ENCODE data around the gene PROX2. TPM values are rescaled to one million over a fixed set of nuclear protein-coding genes. Genes with fewer than 3 reads are reported as not detected.

PROX2 gene
- total RNA-seq, result not detected

- H3K36me3 ChIP-seq, result no peaks in the 10 kb centered on the region
- peaks cover 4 to 5% of the 10 kb centered on the region in 2 donors for H3K4me1 ChIP-seq
- no peak within 1 kb of the TSS for H3K4me3 ChIP-seq
- DNase-seq (no peak), ATAC-seq (no peak)
- intact Hi-C loops (cut with DNase I; ENCODE audit: low total_unique reads), result no loop called here
- H3K27me3 ChIP-seq, result no peaks in the 10 kb centered on the region
- no peak for TF ChIP-seq POLR2A (IDR thresholded peaks at IDR 0.05)
- TF ChIP-seq, protein P1, sequence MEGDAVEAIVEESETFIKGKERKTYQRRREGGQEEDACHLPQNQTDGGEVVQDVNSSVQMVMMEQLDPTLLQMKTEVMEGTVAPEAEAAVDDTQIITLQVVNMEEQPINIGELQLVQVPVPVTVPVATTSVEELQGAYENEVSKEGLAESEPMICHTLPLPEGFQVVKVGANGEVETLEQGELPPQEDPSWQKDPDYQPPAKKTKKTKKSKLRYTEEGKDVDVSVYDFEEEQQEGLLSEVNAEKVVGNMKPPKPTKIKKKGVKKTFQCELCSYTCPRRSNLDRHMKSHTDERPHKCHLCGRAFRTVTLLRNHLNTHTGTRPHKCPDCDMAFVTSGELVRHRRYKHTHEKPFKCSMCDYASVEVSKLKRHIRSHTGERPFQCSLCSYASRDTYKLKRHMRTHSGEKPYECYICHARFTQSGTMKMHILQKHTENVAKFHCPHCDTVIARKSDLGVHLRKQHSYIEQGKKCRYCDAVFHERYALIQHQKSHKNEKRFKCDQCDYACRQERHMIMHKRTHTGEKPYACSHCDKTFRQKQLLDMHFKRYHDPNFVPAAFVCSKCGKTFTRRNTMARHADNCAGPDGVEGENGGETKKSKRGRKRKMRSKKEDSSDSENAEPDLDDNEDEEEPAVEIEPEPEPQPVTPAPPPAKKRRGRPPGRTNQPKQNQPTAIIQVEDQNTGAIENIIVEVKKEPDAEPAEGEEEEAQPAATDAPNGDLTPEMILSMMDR (IDR thresholded peaks at IDR 0.05 in 4 of 5, conservative IDR thresholded peaks at IDR 0.05 in 1 of 5), result no peak
- H3K27ac ChIP-seq, result no peak within 1 kb of the TSS
- H3K9me3 ChIP-seq, result no peaks in the 10 kb centered on the region
- in situ Hi-C loops (cut with MboI; ENCODE audit: low sequenced_read_pairs in 4 of 4), result no loop called here
Measured at GRCh38 chr14:74875941-74876913, at the start of gene PROX2. Gene PROX2 (minus strand): TSS chr14:74876145. CDS start chr14:74863834, 12,311 bp downstream.

DNA sequence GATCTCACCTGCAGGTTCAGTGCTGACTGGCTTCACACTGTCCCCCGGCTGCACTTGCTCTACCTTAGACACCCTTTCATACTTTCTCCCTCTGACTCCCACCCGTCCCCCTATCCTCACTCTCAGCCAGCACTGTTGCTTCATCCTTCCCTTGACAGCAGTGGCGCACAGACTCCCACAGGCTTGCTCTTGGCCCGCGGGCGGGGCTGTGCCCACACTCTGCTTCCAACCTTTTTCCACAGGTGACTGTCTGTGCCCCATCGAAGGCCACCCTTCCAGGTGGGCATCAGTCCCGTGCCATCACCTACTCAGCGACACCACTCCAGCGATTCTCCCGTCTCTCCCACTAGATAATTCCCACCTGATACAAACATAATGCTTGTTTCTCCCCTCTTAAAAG lies 48.1 kb upstream of the PROX2 start:
- in situ Hi-C loops (cut with MboI; ENCODE audit: low sequenced_read_pairs in 4 of 4), result no loop called here
- DNase-seq, result no peak

GRCh38 chr14:74922752-74923401 lies 46.9 kb upstream of the PROX2 start, which contains the start of gene RPS6KL1:
Gene RPS6KL1 (minus strand): TSS chr14:74923260. CDS start chr14:74921541, 1,719 bp downstream.
- peaks cover 16 to 21% of the 10 kb centered on the region in 2 donors for H3K4me1 ChIP-seq
- in situ Hi-C loops (cut with MboI; ENCODE audit: low sequenced_read_pairs in 4 of 4) (no loop called here), intact Hi-C loops (cut with DNase I; ENCODE audit: low total_unique reads) (no loop called here)
- H3K9me3 ChIP-seq, result no peaks in the 10 kb centered on the region
- H3K27me3 ChIP-seq, result no peaks in the 10 kb centered on the region
- TF ChIP-seq POLR2A (IDR thresholded peaks at IDR 0.05), result peak; percentile 50 to 56
- TF ChIP-seq, protein P1 (IDR thresholded peaks at IDR 0.05 in 4 of 5, conservative IDR thresholded peaks at IDR 0.05 in 1 of 5), result no peak
- H3K27ac ChIP-seq, result peak within 1 kb of the TSS; percentile 83 to 89 (median 88)
- ATAC-seq (peak; percentile 97), DNase-seq (peak; percentile 81 to 87)
- peak within 1 kb of the TSS; percentile 80 to 95 (median 89) for H3K4me3 ChIP-seq
- H3K36me3 ChIP-seq, result no peaks in the 10 kb centered on the region

More for the DNA sequence above, 48.1 kb upstream of the PROX2 start:
- intact Hi-C loops (cut with DNase I; ENCODE audit: low total_unique reads), result no loop called here
- Histone ChIP-seq H3K9me3 (no peaks in the 10 kb centered on the region), H3K27me3 (no peaks in the 10 kb centered on the region), H3K4me3 (no peak overlapping the region), H3K36me3 (no peaks in the 10 kb centered on the region), H3K4me1 (peaks cover 7 to 15% of the 10 kb centered on the region in 2 donors), H3K27ac (no peak overlapping the region)
- ATAC-seq, result no peak
- TF ChIP-seq, protein P1 (IDR thresholded peaks at IDR 0.05 in 4 of 5, conservative IDR thresholded peaks at IDR 0.05 in 1 of 5), result no peak
- TF ChIP-seq POLR2A (IDR thresholded peaks at IDR 0.05), result no peak

DNA sequence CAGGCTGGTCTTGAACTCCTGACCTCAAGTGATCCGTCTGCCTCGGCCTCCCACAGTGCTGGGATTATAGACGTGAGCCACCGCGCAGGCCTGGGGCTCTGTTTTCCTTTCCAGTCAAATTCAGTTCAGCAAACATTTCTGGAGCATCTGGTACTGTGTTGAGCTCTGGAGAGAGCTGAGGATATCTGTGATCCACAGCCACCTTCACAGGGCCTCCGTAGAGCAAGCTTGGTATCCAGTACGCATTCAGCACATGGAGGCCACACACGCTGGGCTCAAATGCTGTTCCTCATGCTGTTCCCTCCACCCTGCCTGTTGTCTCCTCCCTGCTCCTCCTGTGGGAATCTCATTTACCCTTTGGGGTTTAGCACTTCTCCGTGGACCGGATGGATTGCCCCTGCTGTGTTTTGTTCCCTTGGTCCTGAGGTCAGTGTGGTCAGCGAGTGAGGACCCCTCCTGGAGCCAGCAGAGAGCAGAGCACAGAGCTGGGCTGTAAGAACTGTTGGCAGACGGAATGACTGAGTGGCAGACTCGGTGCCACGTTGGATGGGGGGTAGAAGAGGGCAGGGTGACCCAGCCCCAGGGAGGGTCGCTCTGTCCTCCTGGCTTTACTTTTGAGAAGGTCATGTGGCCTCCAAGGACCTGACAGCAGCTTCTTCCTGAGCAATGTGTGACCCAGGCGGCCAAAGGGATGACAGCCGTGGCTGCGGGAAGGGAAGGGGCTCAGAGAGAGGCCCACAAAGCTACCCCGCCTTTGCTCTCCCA lies 46.2 kb upstream of the PROX2 start:
- Histone ChIP-seq H3K27ac (peak overlapping the region; percentile 83 to 89 (median 88)), H3K9me3 (no peaks in the 10 kb centered on the region), H3K27me3 (no peaks in the 10 kb centered on the region), H3K4me3 (peak overlapping the region; percentile 80 to 95 (median 89)), H3K36me3 (no peaks in the 10 kb centered on the region), H3K4me1 (peaks cover 23 to 28% of the 10 kb centered on the region in 2 donors)
- in situ Hi-C loops (cut with MboI; ENCODE audit: low sequenced_read_pairs in 4 of 4), result no loop called here
- intact Hi-C loops (cut with DNase I; ENCODE audit: low total_unique reads), result no loop called here
- TF ChIP-seq, protein P1 (IDR thresholded peaks at IDR 0.05 in 4 of 5, conservative IDR thresholded peaks at IDR 0.05 in 1 of 5), result no peak
- TF ChIP-seq POLR2A (IDR thresholded peaks at IDR 0.05), result no peak
- ATAC-seq (no peak), DNase-seq (no peak)
